Testis (tissue), 3 donors: ENCODE data around the gene SWT1. TPM values are rescaled to one million over a fixed set of nuclear protein-coding genes. Genes with fewer than 3 reads are reported as not detected.

Experiments used
- DNase-seq: peaks from one replicate; pipeline ENCODE4 v3.0.0-alpha.2; 2019
- H3K27ac ChIP-seq, 2 donors: fragments of 200-600 bp; sonication (generic); one replicate each; pipeline ENCODE4 v1.5.1; 2019
- H3K27me3 ChIP-seq: fragments of 200-600 bp; sonication (generic); one replicate; pipeline ENCODE4 v1.5.1; 2019
- H3K36me3 ChIP-seq: fragments of 200-600 bp; sonication (generic); one replicate; pipeline ENCODE4 v1.5.1; 2017; ENCODE audit warnings: low read depth; ENCODE audit errors: missing control alignments
- H3K4me1 ChIP-seq: fragments of 200-600 bp; sonication (generic); one replicate; pipeline ENCODE4 v1.5.1; 2019
- H3K4me3 ChIP-seq, 2 donors: fragments of 200-600 bp; sonication (generic); one replicate each; pipeline ENCODE4 v1.5.1; 2017 to 2019
- H3K9me3 ChIP-seq: fragments of 200-600 bp; sonication (generic); one replicate; pipeline ENCODE4 v1.5.1; 2017
- POLR2A ChIP-seq: fragments of 450-650 bp; IDR thresholded peaks from one replicate; pipeline ENCODE4 v1.6.1; 2017; ENCODE audit warnings: antibody characterized with exemption, mild to moderate bottlenecking, moderate library complexity
- WGBS, 2 donors: methylation state at CpG; one replicate each; pipeline ENCODE4 v1.1.5; 2018; 5-methylcytosine and 5-hydroxymethylcytosine counted together
- intact Hi-C: fragments of 100-400 bp; cut with DNase I; formaldehyde crosslinking; loops from one replicate; pipeline ENCODE4 v1.15.1; 2023; ENCODE audit warnings: low total_unique reads
- polyA plus RNA-seq: library from polyadenylated mRNA; stranded (reverse); fragments of 350-450 nt; fragmentation: Illumina TruSeq; extraction: RNeasy Lipid Tissue Mini Kit (QIAGEN cat#74804); gene quantifications from one replicate; pipeline ENCODE4 v1.2.3, GENCODE V29; 2014; ENCODE audit warnings: low read depth, low replicate concordance; ENCODE audit not compliant: insufficient read depth
- total RNA-seq, 2 donors: library from RNA; depleted of rRNA; stranded (reverse); fragments of >200 nt; gene quantifications; one replicate each; pipeline ENCODE4 v1.2.3, GENCODE V29; 2016
- TF ChIP-seq, protein P1 (sequence below), 3 experiments: fragments of 450-650 bp in 2 of 3; fragments of 200-600 bp in 1 of 3; sonication (generic) in 1 of 3; IDR thresholded peaks; one replicate each; pipeline ENCODE4 v1.5.1; 2016 to 2019; ENCODE audit warnings: antibody characterized with exemption in 3 of 3, mild to moderate bottlenecking in 2 of 3, moderate library complexity in 1 of 3

The SWT1 gene
- total and polyA plus RNA-seq, 3 donors from 2014 or later = 29.0 to 44.6 (median 38.3) TPM

DNA sequence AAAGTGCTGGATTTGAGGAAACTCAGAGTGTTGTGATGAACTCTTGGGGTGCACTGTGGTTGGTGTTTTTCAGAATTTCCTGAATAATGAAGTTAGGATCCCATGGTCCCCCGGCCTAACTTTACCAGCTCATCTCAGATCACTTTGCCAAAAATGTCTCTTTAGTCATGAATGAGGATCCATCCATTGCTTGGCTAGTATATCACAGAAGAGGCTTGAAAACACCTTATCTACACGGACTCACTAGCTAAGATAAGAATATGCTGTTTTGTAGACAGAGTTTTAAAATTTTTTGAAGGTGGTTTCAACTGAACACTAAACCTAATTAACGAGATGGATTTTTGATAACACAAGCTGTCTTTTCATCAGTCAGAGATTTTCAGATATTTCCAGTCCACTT lies 106.3 kb downstream of the SWT1 start:
- TF ChIP-seq, protein P1, sequence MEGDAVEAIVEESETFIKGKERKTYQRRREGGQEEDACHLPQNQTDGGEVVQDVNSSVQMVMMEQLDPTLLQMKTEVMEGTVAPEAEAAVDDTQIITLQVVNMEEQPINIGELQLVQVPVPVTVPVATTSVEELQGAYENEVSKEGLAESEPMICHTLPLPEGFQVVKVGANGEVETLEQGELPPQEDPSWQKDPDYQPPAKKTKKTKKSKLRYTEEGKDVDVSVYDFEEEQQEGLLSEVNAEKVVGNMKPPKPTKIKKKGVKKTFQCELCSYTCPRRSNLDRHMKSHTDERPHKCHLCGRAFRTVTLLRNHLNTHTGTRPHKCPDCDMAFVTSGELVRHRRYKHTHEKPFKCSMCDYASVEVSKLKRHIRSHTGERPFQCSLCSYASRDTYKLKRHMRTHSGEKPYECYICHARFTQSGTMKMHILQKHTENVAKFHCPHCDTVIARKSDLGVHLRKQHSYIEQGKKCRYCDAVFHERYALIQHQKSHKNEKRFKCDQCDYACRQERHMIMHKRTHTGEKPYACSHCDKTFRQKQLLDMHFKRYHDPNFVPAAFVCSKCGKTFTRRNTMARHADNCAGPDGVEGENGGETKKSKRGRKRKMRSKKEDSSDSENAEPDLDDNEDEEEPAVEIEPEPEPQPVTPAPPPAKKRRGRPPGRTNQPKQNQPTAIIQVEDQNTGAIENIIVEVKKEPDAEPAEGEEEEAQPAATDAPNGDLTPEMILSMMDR (IDR thresholded peaks at IDR 0.05) = no peak
- intact Hi-C loops = no loop called here
- Histone ChIP-seq H3K27me3 (no peaks in the 10 kb centered on the region), H3K9me3 (no peaks in the 10 kb centered on the region), H3K4me1 (peaks cover 5% of the 10 kb centered on the region), H3K36me3 (no peaks in the 10 kb centered on the region), H3K27ac (no peak overlapping the region), H3K4me3 (no peak overlapping the region)
- 89 to 94% methylated on average over 3 of the region's 3 CpGs for WGBS, 2 donors
- DNase-seq = no peak

DNA sequence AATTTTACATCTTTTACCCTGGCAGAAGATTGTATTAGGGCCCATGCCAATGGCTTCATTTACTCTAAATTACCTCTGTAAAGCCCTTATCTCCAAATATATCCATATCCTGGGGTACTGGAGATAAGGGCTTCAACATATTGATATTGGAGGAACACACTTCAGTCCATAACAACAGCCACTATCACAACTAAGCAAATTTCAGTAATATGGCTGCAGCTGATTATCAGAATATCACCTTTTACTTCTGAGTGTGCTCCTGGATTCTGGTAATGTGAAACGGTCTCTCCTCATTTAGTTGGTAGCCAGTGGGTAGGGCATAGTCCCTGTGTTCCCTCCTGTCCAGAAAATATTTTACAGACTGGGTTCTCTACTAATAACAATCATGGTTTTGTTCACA lies 106.8 kb downstream of the SWT1 start:
- intact Hi-C loops = no loop called here
- WGBS, 2 donors = 88 to 94% methylated on average over 1 of the region's 1 CpG
- no peaks in the 10 kb centered on the region for H3K27me3 ChIP-seq
- H3K27ac ChIP-seq = no peak overlapping the region
- H3K9me3 ChIP-seq = no peaks in the 10 kb centered on the region
- no peak for DNase-seq
- no peak overlapping the region for H3K4me3 ChIP-seq
- H3K36me3 ChIP-seq = no peaks in the 10 kb centered on the region
- no peak for TF ChIP-seq POLR2A
- TF ChIP-seq, protein P1 (IDR thresholded peaks at IDR 0.05) = no peak
- peaks cover 5% of the 10 kb centered on the region for H3K4me1 ChIP-seq

DNA sequence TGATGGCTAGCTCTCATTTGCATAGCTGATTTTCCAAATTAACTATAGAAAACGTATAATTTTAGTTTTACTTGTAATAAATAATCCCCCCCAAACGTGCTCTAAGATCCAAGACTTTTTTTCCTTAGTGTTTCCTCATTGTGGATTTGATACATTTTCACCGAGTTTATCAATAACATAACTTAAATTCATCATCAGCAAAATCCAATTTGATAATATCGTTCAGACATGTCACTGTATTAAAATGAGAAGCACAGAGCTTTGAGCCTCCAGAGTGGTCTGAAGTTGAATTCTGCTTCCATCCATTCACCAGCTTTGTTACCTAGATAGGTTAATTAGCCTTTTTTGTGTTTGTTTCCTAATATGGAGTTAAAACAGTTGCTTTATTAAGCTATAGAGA lies 108.3 kb downstream of the SWT1 start:
- Histone ChIP-seq H3K27ac (no peak overlapping the region), H3K36me3 (no peaks in the 10 kb centered on the region), H3K27me3 (no peaks in the 10 kb centered on the region), H3K4me3 (no peak overlapping the region), H3K4me1 (no peaks in the 10 kb centered on the region), H3K9me3 (no peaks in the 10 kb centered on the region)
- 83 to 86% methylated on average over 4 of the region's 4 CpGs for WGBS, 2 donors
- DNase-seq = no peak
- intact Hi-C loops = no loop called here
- TF ChIP-seq, protein P1 (IDR thresholded peaks at IDR 0.05) = no peak
- TF ChIP-seq POLR2A = no peak

DNA sequence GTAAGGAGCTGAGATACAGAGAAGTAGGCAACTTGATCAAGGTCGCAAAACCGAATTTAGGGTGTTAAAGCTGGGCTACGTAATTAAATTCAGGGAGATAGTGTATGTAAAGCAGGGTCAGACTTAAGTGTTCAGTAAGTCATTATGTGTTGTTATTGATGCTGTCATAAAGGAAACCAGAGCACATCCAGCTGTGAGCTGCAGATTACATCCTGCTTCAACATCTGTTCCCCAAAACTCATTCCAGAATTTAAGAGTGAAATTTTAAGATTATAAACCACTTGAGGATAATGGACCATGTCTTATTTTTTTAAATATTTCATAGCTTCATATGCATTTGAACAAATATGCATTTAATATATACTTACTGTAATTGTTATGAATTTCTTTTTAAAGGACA lies 110.3 kb downstream of the SWT1 start:
- no peak overlapping the region for H3K4me3 ChIP-seq
- TF ChIP-seq, protein P1 (IDR thresholded peaks at IDR 0.05) = no peak
- TF ChIP-seq POLR2A = no peak
- no peak for DNase-seq
- H3K9me3 ChIP-seq = no peaks in the 10 kb centered on the region
- no peak overlapping the region for H3K27ac ChIP-seq
- H3K36me3 ChIP-seq = no peaks in the 10 kb centered on the region
- intact Hi-C loops = no loop called here
- no peaks in the 10 kb centered on the region for H3K27me3 ChIP-seq
- 53 to 60% methylated on average over 3 of the region's 3 CpGs for WGBS, 2 donors
- no peaks in the 10 kb centered on the region for H3K4me1 ChIP-seq

DNA sequence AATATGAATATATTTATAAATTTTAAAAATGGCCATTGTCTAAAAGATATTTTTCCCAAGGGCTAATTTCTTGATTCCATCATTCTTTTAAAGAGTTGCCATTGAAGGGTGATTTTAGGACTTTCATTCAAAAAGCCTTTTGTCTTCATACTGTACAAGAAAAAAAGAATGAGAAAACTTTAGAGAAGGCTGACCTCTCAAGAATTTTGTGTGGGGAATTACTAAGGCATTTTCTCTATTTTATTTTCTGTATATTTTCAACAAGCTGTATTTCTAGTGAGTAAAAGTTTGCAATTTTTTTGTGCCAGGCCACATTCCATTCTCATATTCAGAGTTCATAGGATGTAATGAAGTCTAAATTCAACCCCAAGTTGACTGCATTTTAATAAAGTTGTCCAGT lies 110.7 kb downstream of the SWT1 start:
- intact Hi-C loops = no loop called here
- H3K27ac ChIP-seq = no peak overlapping the region
- DNase-seq = no peak
- H3K36me3 ChIP-seq = no peaks in the 10 kb centered on the region
- TF ChIP-seq POLR2A = no peak
- TF ChIP-seq, protein P1 (IDR thresholded peaks at IDR 0.05) = no peak
- H3K4me3 ChIP-seq = no peak overlapping the region
- H3K27me3 ChIP-seq = no peaks in the 10 kb centered on the region
- no peaks in the 10 kb centered on the region for H3K9me3 ChIP-seq
- H3K4me1 ChIP-seq = no peaks in the 10 kb centered on the region
